HG03571 (cell line): Measurements from ENCODE around the gene STAC3.

ENCODE experiments used
- ATAC-seq: cut with Tn5 transposase; IDR thresholded peaks from one replicate; pipeline ENCODE4 v1.9.1; 2021; ENCODE audit not compliant: unreplicated experiment

STAC3 gene

DNA sequence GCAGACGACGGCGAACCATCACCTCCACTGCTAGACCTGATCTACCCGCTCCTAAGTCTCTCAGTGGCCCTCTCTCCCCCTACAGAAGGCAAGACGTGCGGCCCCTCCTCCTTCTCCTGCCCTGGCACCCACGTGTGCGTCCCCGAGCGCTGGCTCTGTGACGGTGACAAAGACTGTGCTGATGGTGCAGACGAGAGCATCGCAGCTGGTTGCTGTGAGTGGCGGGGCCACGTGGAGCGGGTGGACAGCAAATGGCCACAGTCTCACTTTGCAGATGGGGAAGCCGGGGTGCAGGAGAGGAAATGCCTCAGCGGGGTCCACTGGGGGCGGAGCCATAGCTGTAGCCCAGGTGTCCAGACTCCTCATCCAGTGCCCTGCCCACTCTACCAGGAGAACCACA, 55.8 kb downstream of the STAC3 start:
- ATAC-seq: no peak

DNA sequence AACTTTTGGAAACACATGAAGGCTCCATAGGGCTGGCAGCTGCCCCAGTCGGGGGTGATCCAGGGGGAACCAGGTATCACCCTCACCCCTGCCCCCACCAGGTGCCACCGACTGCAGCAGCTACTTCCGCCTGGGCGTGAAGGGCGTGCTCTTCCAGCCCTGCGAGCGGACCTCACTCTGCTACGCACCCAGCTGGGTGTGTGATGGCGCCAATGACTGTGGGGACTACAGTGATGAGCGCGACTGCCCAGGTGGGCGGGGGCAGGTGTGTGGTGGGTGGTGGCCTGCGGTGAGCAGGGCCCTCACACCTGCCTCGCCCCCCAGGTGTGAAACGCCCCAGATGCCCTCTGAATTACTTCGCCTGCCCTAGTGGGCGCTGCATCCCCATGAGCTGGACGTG, 56.7 kb downstream of the STAC3 start:
- ATAC-seq: no peak

DNA sequence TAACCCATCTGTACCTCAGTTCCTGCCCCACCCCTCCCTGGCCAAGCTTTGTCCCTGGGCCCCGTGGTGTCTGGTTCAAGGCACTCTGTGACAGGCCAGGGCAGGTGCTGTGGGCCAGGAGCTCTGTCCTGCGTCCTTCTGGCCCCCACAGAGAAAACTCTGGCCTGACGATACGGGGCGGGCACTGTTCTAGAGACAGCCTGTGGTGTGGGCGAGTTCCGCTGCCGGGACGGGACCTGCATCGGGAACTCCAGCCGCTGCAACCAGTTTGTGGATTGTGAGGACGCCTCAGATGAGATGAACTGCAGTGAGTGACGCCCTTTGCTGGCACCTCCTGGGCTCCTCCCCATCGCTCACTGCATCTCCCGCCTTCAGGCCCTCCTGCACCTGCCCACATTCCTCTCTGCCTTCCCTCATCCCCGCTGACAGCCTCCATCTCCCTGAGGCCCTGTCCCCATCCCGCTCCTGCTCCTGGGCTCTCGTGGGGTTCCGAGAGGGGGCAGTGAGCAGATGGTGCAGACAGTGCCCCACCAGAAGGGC, 57.2 kb downstream of the STAC3 start:
- no peak for ATAC-seq
